AG04449 (cell line): Measurements from ENCODE around the gene AOC3.
"Not testable (repeated sequence)": the region's sequence is repeated elsewhere in the genome, so short reads cannot be mapped to it uniquely, and the experiment has no call there.

Source experiments
- CTCF ChIA-PET: fragments of 350-600 bp; formaldehyde crosslinking; extraction: SDS; loops from one replicate; lab custom pipeline; 2021; ENCODE audit warnings: antibody characterized with exemption; lab: Yijun Ruan, JAX
- POLR2A ChIA-PET: fragments of 400-600, 350-600 bp; formaldehyde crosslinking; extraction: SDS; loops from one replicate; lab custom pipeline; 2020; ENCODE audit warnings: antibody characterized with exemption, inconsistent platforms; lab: Yijun Ruan, JAX
- DNase-seq: peaks from one replicate; pipeline ENCODE4 v3.0.0-alpha.2; 2010; ENCODE audit warnings: low read depth, low spot score
- H3K4me3 ChIP-seq: 2 replicates; pipeline ENCODE4 v1.5.1; 2011; ENCODE audit warnings: low read depth, mild to moderate bottlenecking, control low read depth, low read length
- TF ChIP-seq, protein P1 (sequence below): IDR thresholded peaks from one replicate; pipeline ENCODE4 v1.5.1; 2011; ENCODE audit warnings: mild to moderate bottlenecking, moderate library complexity, low read length, control low read depth, inconsistent platforms; ENCODE audit not compliant: insufficient read depth; ENCODE audit errors: missing control alignments

Gene AOC3

DNA sequence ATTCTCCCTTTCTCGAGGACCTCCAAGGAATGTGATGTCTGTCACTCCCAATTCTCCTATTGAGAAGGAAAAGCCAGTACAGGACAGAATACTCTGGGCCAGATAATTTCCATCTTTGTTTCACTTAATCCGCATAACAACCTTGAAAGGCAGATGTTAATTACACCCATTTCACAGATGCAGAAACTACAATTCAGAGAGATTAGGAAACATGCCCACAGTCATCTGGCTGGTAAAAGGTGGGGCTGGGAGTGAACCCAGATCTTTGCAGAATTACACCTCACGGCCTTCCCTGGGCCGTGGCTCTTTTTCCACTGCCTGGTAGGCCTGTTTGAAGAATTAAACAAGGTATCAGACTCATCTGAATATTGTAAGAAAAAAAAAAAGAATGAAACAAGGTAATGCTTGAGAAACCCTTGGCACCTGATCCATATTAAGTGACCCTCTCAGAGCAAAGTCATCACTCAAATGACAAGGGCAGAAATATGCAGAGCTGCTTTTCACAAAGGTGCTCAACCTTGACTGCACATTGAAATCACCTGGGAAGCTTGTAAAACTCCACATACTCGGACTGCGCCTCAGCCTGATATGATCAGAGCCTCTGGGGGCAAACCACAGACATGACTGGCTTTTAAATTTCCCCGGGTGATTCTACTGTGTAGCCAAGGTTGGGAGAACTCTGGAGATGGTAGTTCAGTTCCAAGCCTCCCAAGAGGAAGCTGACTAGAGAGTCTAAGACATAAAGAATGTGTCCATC, 33.0 kb downstream of the AOC3 start:
- no peak for DNase-seq
- ChIA-PET POLR2A (interaction anchor here (0.6 kb wide), 1 partner anchor 31 kb away, joined by 4 read pairs; no protein-coding TSS in a partner anchor), CTCF (interaction anchor here (0.6 kb wide), 1 partner anchor 140 kb away, joined by 4 read pairs; no protein-coding TSS in a partner anchor)
- TF ChIP-seq, protein P1, sequence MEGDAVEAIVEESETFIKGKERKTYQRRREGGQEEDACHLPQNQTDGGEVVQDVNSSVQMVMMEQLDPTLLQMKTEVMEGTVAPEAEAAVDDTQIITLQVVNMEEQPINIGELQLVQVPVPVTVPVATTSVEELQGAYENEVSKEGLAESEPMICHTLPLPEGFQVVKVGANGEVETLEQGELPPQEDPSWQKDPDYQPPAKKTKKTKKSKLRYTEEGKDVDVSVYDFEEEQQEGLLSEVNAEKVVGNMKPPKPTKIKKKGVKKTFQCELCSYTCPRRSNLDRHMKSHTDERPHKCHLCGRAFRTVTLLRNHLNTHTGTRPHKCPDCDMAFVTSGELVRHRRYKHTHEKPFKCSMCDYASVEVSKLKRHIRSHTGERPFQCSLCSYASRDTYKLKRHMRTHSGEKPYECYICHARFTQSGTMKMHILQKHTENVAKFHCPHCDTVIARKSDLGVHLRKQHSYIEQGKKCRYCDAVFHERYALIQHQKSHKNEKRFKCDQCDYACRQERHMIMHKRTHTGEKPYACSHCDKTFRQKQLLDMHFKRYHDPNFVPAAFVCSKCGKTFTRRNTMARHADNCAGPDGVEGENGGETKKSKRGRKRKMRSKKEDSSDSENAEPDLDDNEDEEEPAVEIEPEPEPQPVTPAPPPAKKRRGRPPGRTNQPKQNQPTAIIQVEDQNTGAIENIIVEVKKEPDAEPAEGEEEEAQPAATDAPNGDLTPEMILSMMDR: no peak
- no peak overlapping the region for H3K4me3 ChIP-seq

DNA sequence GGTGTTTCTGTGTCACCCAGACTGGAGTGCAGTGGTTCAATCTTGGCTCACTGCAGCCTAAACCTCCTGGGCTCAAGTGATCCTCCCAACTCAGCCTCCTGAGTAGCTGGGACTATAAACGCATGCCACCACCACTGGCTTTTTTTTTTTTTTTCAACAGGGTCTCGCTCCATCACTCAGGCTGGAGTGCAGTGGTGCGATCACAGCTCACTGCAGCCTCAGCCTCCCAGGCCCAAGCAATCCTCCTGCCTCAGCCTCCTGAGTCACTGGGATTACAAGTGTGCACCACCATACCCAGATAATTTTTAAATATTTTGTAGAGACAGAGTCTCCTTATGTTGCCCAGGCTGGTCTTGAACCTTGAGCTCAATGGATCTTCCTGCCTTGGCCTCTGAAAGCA, 34.8 kb downstream of the AOC3 start:
- DNase-seq, POLR2A ChIA-PET, CTCF ChIA-PET, H3K4me3 ChIP-seq: not testable (repeated sequence)

DNA sequence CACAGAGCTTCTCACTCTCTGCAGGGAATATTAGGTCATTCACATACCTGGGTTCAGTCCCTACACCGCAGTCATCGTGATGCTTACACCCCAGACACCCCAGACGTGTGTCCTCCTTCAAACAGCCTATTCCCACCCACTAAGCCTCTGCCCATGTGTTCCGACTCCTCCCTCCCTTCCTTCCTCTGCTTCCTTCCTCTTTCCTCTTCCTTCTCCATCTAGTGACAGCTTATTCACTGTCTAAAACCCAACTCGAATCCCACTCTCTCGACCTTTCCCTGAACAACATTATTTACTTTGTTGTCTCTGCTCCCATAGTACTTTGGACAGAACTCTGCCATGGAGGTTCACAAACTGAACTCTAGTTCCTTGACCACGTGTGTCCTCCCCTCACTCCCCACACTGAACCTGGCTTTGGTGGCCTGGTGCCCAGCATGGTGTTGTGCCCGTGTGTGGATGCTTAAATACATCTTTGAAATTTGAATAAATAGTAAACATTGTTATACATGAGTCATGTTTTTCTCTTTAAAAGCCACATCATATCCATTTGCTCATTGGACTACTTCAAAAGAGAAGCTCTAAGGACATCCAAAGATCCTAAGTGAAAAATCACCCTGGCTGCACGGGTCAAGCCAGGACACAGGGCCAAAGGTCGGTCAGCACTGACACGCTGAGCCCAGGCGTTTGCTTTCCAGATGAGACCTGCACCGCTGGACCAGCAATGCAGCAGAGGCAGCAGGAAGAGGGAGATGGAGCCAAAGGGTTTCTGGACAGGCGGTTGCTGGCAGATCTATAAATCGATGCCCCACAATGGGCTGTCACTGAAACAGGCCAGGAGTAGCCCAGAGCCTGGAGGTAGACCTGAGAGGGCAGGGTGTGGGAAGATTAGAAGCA, 35.5 kb downstream of the AOC3 start:
- CTCF ChIA-PET: no interaction called here
- no peak for DNase-seq
- POLR2A ChIA-PET: no interaction called here
- TF ChIP-seq, protein P1: no peak
- no peak overlapping the region for H3K4me3 ChIP-seq

DNA sequence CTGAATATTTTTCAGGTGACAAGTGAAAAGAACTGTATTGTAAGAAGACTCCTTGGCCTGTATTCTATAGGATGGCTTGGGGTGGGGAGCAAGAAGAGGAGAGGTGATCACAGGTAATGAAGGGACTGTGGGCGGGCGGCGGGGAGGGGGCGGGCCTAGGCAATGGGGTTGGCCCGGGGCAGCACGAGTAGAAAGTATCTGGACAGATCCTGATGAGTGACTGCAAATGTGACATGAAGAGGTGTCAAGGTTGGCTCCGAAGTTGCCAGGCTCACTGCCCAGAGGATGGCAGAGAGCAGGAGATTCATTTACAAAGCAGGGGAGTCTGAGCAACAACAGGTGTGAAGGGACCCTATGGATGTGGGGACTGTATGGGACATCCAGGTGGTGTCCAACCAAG, 38.8 kb downstream of the AOC3 start:
- DNase-seq: no peak
- TF ChIP-seq, protein P1: no peak
- CTCF ChIA-PET: interaction anchor here (0.6 to 1.0 kb wide), 3 partner anchors 9 to 47 kb away, joined by 3 read pairs; no protein-coding TSS in a partner anchor
- POLR2A ChIA-PET: no interaction called here
- H3K4me3 ChIP-seq: no peak overlapping the region

DNA sequence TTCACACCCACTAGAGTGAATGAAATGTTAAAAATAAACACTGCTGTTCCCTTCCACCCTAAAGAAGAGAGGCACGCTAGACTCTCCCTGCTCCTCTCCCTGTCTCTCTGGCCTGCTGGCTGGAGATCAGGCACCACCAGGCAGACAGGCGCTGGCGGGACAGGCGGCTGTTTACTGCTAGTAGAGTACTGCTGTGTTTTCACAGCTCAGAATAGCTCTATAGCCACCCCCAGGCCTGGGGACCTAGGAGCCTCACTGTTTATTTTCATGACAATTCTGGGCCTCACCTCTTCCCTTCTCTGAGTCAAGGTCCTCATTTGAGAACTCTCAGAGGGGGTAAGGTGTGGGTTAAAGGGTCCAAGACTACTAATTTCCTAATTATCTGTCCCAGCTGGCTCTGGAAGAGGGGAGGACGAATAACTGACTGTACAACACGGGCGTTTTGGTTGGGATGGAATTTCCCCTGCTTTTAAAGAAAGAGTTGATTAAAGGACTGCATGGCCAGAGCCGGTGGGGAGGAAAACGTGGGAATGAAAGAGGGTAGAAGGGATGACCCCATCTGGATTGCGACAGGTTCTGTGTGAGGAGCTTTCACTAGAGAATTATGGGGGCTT, 40.6 kb downstream of the AOC3 start:
- no peak overlapping the region for H3K4me3 ChIP-seq
- ChIA-PET CTCF (interaction anchor here (1.0 kb wide), 1 partner anchor 37 kb away, joined by 6 read pairs; no protein-coding TSS in a partner anchor), POLR2A (no interaction called here)
- no peak for DNase-seq
- TF ChIP-seq, protein P1: no peak

DNA sequence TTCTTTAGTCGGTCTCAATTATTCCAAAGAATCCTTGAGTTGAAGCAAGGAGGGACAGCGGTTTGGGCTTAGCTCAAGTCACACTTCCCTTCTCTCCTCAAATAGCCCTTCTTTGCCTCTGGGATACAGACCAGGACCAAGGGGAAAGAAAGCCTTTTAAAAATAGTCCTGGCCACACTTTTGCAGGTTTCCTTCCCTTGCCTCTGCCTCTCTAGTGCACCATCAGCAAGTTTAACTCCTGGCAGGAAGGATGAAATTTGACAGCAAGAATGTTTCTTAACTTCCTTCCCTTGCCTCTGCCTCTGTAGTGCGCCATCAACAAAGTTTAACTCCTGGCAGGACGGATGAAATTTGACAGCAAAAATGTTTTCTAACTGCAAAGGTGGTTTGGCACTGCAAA, 42.4 kb downstream of the AOC3 start:
- no peak overlapping the region for H3K4me3 ChIP-seq
- POLR2A ChIA-PET: no interaction called here
- TF ChIP-seq, protein P1: no peak
- CTCF ChIA-PET: interaction anchor here (1.6 kb wide), 1 partner anchor 36 kb away, joined by 4 read pairs; no protein-coding TSS in a partner anchor
- DNase-seq: no peak
